NCI-H226 (cell line): Measurements from ENCODE around the gene MYO5C.
"Not testable (repeated sequence)": the region's sequence is repeated elsewhere in the genome, so short reads cannot be mapped to it uniquely, and the experiment has no call there.

ENCODE experiments used
- DNase-seq: peaks from one replicate; pipeline ENCODE4 v3.0.0-alpha.2; 2015

The MYO5C gene

GRCh38 chr15:52303093-52303772 is 7.6 kb upstream of the MYO5C start:
- no peak for DNase-seq

GRCh38 chr15:52301265-52301847 is 5.8 kb upstream of the MYO5C start:
- DNase-seq, result no peak

GRCh38 chr15:52294881-52295420 is 653 bp downstream of the MYO5C start:
- no peak for DNase-seq

- no peak for DNase-seq
Observed at GRCh38 chr15:52292780-52293392, 2.7 kb downstream of the MYO5C start.

GRCh38 chr15:52291204-52291603 is 4.4 kb downstream of the MYO5C start:
- no peak for DNase-seq

GRCh38 chr15:52290800-52291199 is 4.8 kb downstream of the MYO5C start:
- no peak for DNase-seq

- DNase-seq, result no peak
Observed at GRCh38 chr15:52290329-52290728, 5.3 kb downstream of the MYO5C start.

- DNase-seq, result no peak
Observed at GRCh38 chr15:52289629-52290081, 5.9 kb downstream of the MYO5C start.

- no peak for DNase-seq
Observed at GRCh38 chr15:52288986-52289385, 6.6 kb downstream of the MYO5C start.

- peak; percentile 11 for DNase-seq
Observed at GRCh38 chr15:52288051-52288942, 7.3 kb downstream of the MYO5C start.

- DNase-seq, result no peak
Observed at GRCh38 chr15:52287114-52287513, 8.5 kb downstream of the MYO5C start.

- not testable (repeated sequence) for DNase-seq
Observed at GRCh38 chr15:52285941-52286340, 9.7 kb downstream of the MYO5C start.

- DNase-seq, result peak; percentile 63
Observed at GRCh38 chr15:52284164-52284563, 11.4 kb downstream of the MYO5C start.

GRCh38 chr15:52283281-52283680 is 12.3 kb downstream of the MYO5C start:
- no peak for DNase-seq

GRCh38 chr15:52282418-52282817 is 13.2 kb downstream of the MYO5C start:
- DNase-seq, result no peak

- no peak for DNase-seq
Observed at GRCh38 chr15:52281085-52282035, 14.2 kb downstream of the MYO5C start.

GRCh38 chr15:52280326-52281084 is 15.1 kb downstream of the MYO5C start:
- DNase-seq, result no peak

GRCh38 chr15:52278636-52279367 is 16.8 kb downstream of the MYO5C start:
- no peak for DNase-seq

- no peak for DNase-seq
Observed at GRCh38 chr15:52278135-52278534, 17.5 kb downstream of the MYO5C start.

GRCh38 chr15:52277575-52277974 is 18.0 kb downstream of the MYO5C start:
- no peak for DNase-seq
